ENCODE results near the gene CRB3.

DNA sequence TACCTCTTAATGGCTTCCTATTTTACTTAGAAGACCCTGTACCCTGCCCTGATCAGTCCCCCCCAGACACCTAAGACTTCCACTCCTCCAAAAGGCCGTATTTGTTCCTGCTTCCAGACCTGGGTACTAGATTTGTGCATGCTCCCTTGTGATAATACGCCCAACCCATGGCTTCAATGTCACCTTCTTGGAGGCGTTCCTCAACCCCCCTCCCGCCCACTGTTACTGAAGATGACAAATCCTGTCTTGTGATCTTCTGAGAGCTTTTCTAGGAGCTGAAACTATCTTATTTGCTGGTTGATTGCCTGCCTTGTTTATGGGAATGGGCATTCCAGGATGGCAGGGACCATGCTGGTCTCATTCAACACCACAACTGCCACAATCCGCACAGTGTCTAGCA is 13.9 kb upstream of the CRB3 start:
- TF ChIP-seq, protein P1, sequence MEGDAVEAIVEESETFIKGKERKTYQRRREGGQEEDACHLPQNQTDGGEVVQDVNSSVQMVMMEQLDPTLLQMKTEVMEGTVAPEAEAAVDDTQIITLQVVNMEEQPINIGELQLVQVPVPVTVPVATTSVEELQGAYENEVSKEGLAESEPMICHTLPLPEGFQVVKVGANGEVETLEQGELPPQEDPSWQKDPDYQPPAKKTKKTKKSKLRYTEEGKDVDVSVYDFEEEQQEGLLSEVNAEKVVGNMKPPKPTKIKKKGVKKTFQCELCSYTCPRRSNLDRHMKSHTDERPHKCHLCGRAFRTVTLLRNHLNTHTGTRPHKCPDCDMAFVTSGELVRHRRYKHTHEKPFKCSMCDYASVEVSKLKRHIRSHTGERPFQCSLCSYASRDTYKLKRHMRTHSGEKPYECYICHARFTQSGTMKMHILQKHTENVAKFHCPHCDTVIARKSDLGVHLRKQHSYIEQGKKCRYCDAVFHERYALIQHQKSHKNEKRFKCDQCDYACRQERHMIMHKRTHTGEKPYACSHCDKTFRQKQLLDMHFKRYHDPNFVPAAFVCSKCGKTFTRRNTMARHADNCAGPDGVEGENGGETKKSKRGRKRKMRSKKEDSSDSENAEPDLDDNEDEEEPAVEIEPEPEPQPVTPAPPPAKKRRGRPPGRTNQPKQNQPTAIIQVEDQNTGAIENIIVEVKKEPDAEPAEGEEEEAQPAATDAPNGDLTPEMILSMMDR (IDR thresholded peaks at IDR 0.05): no peak
- TF ChIP-seq POLR2AphosphoS5 (IDR thresholded peaks at IDR 0.05): no peak
- no peak for TF ChIP-seq POLR2A (IDR thresholded peaks at IDR 0.05)

All from prostate gland (tissue), 2 donors.